ENCODE results near the gene STT3B. TPM values are rescaled to one million over a fixed set of nuclear protein-coding genes. Genes with fewer than 3 reads are reported as not detected.

STT3B gene
- 100 to 1,000 TPM in 2 of 4 donors, 10 to 100 TPM in 2; 78.1 to 130 (median 94.8) TPM for total RNA-seq

DNA sequence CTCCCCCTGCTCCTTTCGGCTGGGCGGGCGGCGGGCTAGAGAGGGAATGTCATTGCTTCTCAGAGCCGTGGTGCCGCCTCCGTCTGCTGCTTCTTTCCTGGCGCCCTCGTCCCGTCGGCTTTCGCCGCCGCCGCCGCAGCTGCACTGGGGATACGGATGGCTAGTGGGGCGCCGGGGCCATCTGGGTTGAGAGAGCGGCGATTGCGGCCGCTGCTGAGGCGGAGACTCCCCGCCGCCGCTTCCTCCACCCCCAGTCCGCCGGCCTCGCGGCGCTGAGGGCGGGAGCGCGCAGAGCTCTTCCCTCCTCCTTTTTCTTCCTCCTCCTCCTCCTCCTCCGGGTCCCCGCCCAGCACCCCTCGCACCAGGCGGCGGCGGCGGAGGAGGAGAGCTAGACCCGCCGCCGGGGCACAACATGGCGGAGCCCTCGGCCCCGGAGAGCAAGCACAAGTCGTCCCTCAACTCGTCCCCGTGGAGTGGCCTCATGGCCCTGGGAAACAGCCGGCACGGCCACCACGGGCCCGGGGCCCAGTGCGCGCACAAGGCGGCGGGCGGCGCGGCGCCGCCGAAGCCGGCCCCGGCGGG lies at the start of gene STT3B:
STT3B (plus strand) TSS at position 339 of the 582 bp plus-strand sequence; CDS start at position 413, 74 bp downstream.
- Histone ChIP-seq H3K9me3 (no peaks in the 10 kb centered on the region), H3K27ac (peak within 1 kb of the TSS; percentile 89 to 99 (median 98)), H3K27me3 (no peaks in the 10 kb centered on the region), H3K4me3 (peak within 1 kb of the TSS; percentile 80 to 93 (median 85)), H3K4me1 (peaks cover 0 to 50% (median 22%) of the 10 kb centered on the region in 4 donors), H3K36me3 (no peaks in the 10 kb centered on the region)
- peak; percentile 56 for DNase-seq (ENCODE audit: low spot score in 2 of 2)
- WGBS, 2 donors: 0 to 2% methylated on average over 32 to 54 of the region's 68 CpGs
- TF ChIP-seq, protein P1, sequence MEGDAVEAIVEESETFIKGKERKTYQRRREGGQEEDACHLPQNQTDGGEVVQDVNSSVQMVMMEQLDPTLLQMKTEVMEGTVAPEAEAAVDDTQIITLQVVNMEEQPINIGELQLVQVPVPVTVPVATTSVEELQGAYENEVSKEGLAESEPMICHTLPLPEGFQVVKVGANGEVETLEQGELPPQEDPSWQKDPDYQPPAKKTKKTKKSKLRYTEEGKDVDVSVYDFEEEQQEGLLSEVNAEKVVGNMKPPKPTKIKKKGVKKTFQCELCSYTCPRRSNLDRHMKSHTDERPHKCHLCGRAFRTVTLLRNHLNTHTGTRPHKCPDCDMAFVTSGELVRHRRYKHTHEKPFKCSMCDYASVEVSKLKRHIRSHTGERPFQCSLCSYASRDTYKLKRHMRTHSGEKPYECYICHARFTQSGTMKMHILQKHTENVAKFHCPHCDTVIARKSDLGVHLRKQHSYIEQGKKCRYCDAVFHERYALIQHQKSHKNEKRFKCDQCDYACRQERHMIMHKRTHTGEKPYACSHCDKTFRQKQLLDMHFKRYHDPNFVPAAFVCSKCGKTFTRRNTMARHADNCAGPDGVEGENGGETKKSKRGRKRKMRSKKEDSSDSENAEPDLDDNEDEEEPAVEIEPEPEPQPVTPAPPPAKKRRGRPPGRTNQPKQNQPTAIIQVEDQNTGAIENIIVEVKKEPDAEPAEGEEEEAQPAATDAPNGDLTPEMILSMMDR (IDR thresholded peaks at IDR 0.05): no peak
- TF ChIP-seq EP300 (IDR thresholded peaks at IDR 0.05) (peak in 1 of 2 donors; percentile 94), POLR2A (IDR thresholded peaks at IDR 0.05) (peak; percentile 86 to 93)

DNA sequence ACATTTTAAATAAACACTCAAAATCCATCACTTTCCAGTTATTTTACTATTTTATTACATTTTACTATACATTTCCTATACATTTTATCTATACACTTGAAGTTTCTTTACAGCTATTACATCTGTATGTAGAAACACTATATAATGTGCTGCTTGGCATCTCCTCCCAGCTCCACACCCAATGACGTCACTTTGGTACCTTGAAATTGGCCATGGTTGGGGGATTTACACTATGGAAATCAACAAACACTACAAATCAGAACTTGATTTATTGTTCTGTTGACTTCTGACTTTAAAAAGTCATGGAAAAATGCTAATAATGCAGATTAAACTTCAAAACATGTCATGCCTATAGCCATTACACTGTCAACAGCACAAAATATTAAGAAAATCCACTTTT lies 48.9 kb upstream of the STT3B start:
- Histone ChIP-seq H3K27ac (no peak overlapping the region), H3K27me3 (no peaks in the 10 kb centered on the region), H3K36me3 (no peaks in the 10 kb centered on the region), H3K4me1 (no peaks in the 10 kb centered on the region), H3K4me3 (no peak overlapping the region), H3K9me3 (no peaks in the 10 kb centered on the region)
- no peak for TF ChIP-seq EP300 (IDR thresholded peaks at IDR 0.05)
- no peak for TF ChIP-seq POLR2A (IDR thresholded peaks at IDR 0.05)
- TF ChIP-seq, protein P1 (IDR thresholded peaks at IDR 0.05): no peak
- no peak for DNase-seq (ENCODE audit: low spot score in 2 of 2)
- WGBS, 2 donors: 74 to 83% methylated on average over 1 of the region's 1 CpG

DNA sequence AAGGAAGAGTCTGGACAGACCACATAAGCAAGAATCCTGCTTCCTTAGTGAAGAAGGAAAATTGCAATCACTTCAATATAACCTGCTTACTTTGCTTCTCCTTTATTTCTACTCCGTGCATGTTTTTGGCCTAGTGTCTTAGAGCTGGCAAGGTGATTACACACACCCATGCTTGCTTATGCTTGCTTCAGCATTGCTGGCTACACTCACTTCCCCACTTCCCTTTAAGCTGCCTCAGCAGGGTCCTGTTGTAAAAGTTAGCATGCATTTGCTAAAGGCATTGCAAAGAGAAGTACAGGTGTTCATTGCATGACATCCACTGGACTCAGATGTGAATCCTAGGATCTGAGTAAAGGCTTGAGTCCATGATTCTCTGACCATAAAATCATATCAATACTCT lies 47.5 kb upstream of the STT3B start:
- no peaks in the 10 kb centered on the region for H3K4me1 ChIP-seq
- 37 to 48% methylated on average over 1 of the region's 1 CpG for WGBS, 2 donors
- no peaks in the 10 kb centered on the region for H3K36me3 ChIP-seq
- H3K27me3 ChIP-seq: no peaks in the 10 kb centered on the region
- no peak overlapping the region for H3K27ac ChIP-seq
- no peaks in the 10 kb centered on the region for H3K9me3 ChIP-seq
- no peak overlapping the region for H3K4me3 ChIP-seq
- DNase-seq (ENCODE audit: low spot score in 2 of 2): no peak
- TF ChIP-seq EP300 (IDR thresholded peaks at IDR 0.05) (no peak), POLR2A (IDR thresholded peaks at IDR 0.05) (no peak)
- TF ChIP-seq, protein P1 (IDR thresholded peaks at IDR 0.05): no peak

DNA sequence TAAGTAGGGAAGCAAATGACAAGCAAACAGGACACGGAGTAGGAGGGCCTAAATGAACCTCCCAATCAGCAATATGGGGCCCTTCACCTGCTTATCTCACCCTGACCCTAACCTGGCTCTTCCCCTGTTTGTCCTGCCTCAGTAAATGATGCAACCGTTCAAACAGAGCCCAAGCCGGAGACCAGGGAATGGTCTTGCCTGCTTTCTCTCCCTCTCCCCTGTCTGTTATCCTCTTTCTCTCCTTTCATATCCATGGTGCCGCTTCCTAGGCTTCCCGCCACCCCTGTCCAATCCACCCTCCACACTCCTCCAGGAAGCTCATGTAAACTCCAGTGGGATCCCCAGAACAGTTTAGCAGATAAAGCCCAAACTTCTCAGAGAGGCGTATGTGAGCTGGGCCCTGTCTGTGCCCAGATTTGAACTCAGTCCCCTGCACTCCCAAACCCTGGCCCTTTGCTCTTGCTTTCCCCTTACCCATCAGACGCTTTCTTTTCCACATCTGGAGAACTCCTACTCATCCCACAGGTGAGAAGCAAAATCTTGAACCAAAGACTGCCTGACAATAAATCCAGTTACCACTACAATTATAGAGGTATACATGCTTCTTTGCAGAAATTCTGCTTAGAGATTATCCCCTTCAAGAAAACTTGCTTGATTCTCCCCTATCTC lies 45.7 kb upstream of the STT3B start:
- DNase-seq (ENCODE audit: low spot score in 2 of 2): no peak
- Histone ChIP-seq H3K9me3 (peaks cover 0 to 11% (median 2%) of the 10 kb centered on the region in 4 donors), H3K27ac (no peak overlapping the region), H3K4me3 (no peak overlapping the region), H3K27me3 (no peaks in the 10 kb centered on the region), H3K36me3 (no peaks in the 10 kb centered on the region), H3K4me1 (no peaks in the 10 kb centered on the region)
- no peak for TF ChIP-seq POLR2A (IDR thresholded peaks at IDR 0.05)
- TF ChIP-seq, protein P1 (IDR thresholded peaks at IDR 0.05): no peak
- TF ChIP-seq EP300 (IDR thresholded peaks at IDR 0.05): no peak
- 84 to 86% methylated on average over 7 of the region's 7 CpGs for WGBS, 2 donors

DNA sequence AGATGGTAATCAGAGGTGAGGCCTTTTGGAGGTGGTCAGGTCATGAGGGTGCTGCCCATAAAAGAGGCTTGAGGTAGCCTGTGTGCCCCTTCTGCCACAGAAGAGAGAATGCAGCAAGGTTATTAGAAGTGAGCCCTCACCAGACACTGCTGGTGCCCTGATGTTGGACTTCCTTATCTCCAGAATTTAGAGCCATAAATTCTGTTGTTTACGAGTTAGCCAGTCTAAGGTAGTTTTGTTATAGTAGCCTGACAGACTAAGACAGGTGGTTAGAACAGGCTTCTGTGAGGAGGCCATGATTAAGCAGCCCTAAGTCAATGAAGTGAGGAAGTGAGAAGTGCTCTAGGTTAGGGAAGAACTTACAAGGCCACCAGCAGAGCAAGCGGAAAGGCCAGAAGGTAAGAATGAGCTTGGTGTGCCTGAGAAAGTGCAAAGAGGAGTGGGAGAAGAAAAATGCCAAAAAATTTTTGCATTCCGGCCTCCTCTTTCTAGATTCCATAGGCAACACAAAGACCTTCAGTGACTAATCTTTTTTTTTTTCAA lies 44.2 kb upstream of the STT3B start:
- TF ChIP-seq POLR2A (IDR thresholded peaks at IDR 0.05): no peak
- no peak for TF ChIP-seq EP300 (IDR thresholded peaks at IDR 0.05)
- TF ChIP-seq, protein P1 (IDR thresholded peaks at IDR 0.05): no peak
- 75 to 76% methylated on average over 3 of the region's 3 CpGs for WGBS, 2 donors
- no peak for DNase-seq (ENCODE audit: low spot score in 2 of 2)

More for the DNA sequence above, 44.2 kb upstream of the STT3B start:
- Histone ChIP-seq H3K4me3 (no peak overlapping the region), H3K27me3 (no peaks in the 10 kb centered on the region), H3K9me3 (peaks cover 0 to 17% (median 2%) of the 10 kb centered on the region in 4 donors), H3K4me1 (no peaks in the 10 kb centered on the region), H3K36me3 (no peaks in the 10 kb centered on the region), H3K27ac (no peak overlapping the region)
